Type B pancreatic cell (in vitro differentiated cells): ENCODE data around the gene TBCC. TPM values are rescaled to one million over a fixed set of nuclear protein-coding genes. Genes with fewer than 3 reads are reported as not detected.
"Not testable (repeated sequence)": the region's sequence is repeated elsewhere in the genome, so short reads cannot be mapped to it uniquely, and the experiment has no call there.

ENCODE experiments used
- DNase-seq: peaks from one replicate; pipeline ENCODE4 v3.0.0; 2021; ENCODE audit warnings: mixed read lengths; ENCODE audit not compliant: unreplicated experiment; ENCODE audit errors: extremely low spot score
- H3K27ac Mint-ChIP-seq: 2 replicates; pipeline ENCODE4 v1.8.0; 2021; ENCODE audit warnings: mild to moderate bottlenecking, mixed read lengths
- H3K27me3 Mint-ChIP-seq: 2 replicates; pipeline ENCODE4 v1.8.0; 2021; ENCODE audit warnings: mixed read lengths
- H3K36me3 Mint-ChIP-seq: 2 replicates; pipeline ENCODE4 v1.8.0; 2021; ENCODE audit warnings: mixed read lengths
- H3K4me1 Mint-ChIP-seq: one replicate; pipeline ENCODE4 v1.8.0; 2021; ENCODE audit warnings: mixed read lengths; ENCODE audit not compliant: unreplicated experiment
- H3K4me3 Mint-ChIP-seq: 2 replicates; pipeline ENCODE4 v1.8.0; 2021; ENCODE audit warnings: mild to moderate bottlenecking, mixed read lengths
- H3K9me3 Mint-ChIP-seq: 2 replicates; pipeline ENCODE4 v1.8.0; 2021; ENCODE audit warnings: mixed read lengths
- total RNA-seq: library from RNA; stranded (reverse); gene quantifications from 2 replicates; pipeline ENCODE4 v1.2.1, GENCODE V29; 2021; ENCODE audit warnings: low replicate concordance
- TF ChIP-seq, protein P1 (sequence below): fragments of 200-600 bp; sonication (generic); conservative IDR thresholded peaks from 2 replicates; pipeline ENCODE4 v1.5.0; 2021; ENCODE audit warnings: antibody characterized with exemption, mild to moderate bottlenecking

The TBCC gene
- total RNA-seq, 1 donor from 2014 or later = 29.3 TPM

GRCh38 chr6:42735976-42736375 lies 9.9 kb downstream of the TBCC start:
- no peak overlapping the region for H3K27ac Mint-ChIP-seq

DNA sequence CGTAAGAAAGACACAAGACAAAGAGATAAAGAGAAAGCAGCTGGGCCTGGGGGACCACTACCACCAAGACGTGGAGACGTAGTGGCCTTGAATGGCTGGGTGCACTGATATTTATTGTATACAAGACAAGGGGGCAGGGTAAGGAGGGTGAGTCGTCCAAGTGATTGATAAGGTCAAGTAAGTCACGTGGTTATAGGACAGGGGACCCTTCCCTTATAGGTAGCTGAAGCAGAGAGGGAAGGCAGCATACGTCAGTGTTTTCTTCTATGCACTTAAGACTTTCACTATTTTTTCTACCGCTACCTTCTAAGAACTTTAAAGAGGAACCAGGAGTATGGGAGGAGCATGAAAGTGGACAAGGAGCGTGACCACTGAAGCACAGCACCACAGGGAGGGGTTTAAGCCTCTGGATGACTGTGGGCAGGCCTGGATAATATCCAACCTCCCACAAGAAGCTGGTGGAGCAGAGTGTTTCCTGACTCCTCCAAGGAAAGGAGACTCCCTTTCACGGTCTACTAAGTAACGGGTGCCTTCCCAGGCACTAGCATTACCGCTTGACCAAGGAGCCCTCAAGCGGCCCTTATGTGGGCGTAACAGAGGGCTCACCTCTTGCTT lies 11.9 kb downstream of the TBCC start:
- DNase-seq, H3K36me3 Mint-ChIP-seq, H3K27ac Mint-ChIP-seq, H3K9me3 Mint-ChIP-seq, H3K4me1 Mint-ChIP-seq, H3K27me3 Mint-ChIP-seq, H3K4me3 Mint-ChIP-seq: not testable (repeated sequence)

More at GRCh38 chr6:42735976-42736375, 9.9 kb downstream of the TBCC start:
- TF ChIP-seq, protein P1, sequence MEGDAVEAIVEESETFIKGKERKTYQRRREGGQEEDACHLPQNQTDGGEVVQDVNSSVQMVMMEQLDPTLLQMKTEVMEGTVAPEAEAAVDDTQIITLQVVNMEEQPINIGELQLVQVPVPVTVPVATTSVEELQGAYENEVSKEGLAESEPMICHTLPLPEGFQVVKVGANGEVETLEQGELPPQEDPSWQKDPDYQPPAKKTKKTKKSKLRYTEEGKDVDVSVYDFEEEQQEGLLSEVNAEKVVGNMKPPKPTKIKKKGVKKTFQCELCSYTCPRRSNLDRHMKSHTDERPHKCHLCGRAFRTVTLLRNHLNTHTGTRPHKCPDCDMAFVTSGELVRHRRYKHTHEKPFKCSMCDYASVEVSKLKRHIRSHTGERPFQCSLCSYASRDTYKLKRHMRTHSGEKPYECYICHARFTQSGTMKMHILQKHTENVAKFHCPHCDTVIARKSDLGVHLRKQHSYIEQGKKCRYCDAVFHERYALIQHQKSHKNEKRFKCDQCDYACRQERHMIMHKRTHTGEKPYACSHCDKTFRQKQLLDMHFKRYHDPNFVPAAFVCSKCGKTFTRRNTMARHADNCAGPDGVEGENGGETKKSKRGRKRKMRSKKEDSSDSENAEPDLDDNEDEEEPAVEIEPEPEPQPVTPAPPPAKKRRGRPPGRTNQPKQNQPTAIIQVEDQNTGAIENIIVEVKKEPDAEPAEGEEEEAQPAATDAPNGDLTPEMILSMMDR = no peak
- no peak for DNase-seq
- no peaks in the 10 kb centered on the region for H3K4me1 Mint-ChIP-seq
- peaks cover 8% of the 10 kb centered on the region for H3K27me3 Mint-ChIP-seq
- H3K36me3 Mint-ChIP-seq = no peaks in the 10 kb centered on the region
- no peaks in the 10 kb centered on the region for H3K9me3 Mint-ChIP-seq
- no peak overlapping the region for H3K4me3 Mint-ChIP-seq

DNA sequence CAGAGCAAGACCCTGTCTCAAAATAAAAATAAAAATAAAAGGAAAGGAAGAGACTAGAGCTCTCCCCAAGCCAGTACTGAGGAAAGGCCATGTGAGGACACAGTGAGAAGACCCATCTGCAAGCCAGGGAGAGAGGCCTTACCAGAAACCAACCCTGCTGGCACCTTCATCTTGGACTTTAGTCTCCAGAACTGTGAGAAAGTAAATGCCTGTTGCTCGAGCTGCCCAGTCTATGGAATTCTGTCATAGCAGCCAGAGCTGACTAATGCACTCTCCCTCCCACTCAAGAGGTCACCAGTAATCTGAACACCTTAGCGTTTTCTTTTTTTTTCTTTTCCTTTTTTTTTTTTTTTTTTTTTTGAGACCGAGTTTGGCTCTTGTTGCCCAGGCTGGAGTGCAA lies 16.2 kb downstream of the TBCC start:
- Mint-ChIP-seq H3K9me3 (no peaks in the 10 kb centered on the region), H3K27me3 (no peaks in the 10 kb centered on the region), H3K36me3 (no peaks in the 10 kb centered on the region), H3K4me1 (peaks cover 7% of the 10 kb centered on the region), H3K27ac (no peak overlapping the region), H3K4me3 (no peak overlapping the region)
- TF ChIP-seq, protein P1 = no peak
- DNase-seq = no peak

DNA sequence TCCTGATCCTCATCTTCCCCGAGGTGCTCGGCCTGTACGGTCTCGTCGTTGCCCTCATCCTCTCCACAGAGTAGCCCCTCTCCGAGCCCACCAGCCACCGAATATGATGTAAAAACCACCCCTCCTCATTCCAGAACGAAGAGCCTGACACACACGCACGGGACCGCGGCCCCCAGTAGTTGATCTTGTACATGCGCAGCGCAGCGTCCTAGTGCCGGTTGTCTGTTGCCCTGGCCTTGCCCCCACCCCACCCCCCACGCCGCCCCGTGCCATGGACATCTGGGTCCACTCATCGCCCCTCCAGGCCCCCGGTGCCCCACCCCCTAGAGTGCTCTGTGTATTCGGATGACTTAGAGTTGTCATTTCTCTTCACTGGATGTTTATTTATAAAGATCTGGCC lies 18.3 kb downstream of the TBCC start:
- no peak for DNase-seq

DNA sequence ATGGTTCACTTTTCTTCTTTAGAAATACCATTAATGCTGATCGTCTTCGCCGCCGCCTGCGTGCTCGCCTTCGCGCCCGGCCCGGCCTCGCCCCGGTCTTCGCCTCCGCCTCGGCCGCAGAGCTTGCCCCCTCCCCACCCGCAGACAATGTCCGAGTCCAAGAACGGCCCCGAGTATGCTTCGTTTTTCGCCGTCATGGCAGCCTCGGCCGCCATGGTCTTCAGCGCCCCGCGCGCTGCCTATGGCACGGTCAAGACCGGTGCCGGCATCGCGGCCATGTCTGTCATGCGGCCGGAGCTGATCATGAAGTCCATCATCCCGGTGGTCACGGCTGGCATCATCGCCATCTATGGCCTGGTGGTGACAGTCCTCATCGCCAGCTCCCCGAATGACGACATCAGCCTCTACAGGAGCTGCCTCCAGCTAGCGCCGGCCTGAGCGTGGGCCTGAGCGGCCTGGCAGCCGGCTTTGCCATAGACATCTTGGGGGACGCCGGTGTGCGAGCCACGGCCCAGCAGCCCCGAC lies 18.8 kb downstream of the TBCC start:
- H3K4me3 Mint-ChIP-seq = no peak overlapping the region
- H3K36me3 Mint-ChIP-seq = no peaks in the 10 kb centered on the region
- H3K27me3 Mint-ChIP-seq = no peaks in the 10 kb centered on the region
- H3K9me3 Mint-ChIP-seq = no peaks in the 10 kb centered on the region
- TF ChIP-seq, protein P1 = no peak
- H3K27ac Mint-ChIP-seq = no peak overlapping the region
- DNase-seq = no peak
- peaks cover 7% of the 10 kb centered on the region for H3K4me1 Mint-ChIP-seq

More for the DNA sequence above, 18.3 kb downstream of the TBCC start:
- Mint-ChIP-seq H3K4me3 (no peak overlapping the region), H3K27me3 (no peaks in the 10 kb centered on the region), H3K36me3 (no peaks in the 10 kb centered on the region), H3K9me3 (no peaks in the 10 kb centered on the region), H3K27ac (no peak overlapping the region), H3K4me1 (peaks cover 7% of the 10 kb centered on the region)
- TF ChIP-seq, protein P1 = no peak

DNA sequence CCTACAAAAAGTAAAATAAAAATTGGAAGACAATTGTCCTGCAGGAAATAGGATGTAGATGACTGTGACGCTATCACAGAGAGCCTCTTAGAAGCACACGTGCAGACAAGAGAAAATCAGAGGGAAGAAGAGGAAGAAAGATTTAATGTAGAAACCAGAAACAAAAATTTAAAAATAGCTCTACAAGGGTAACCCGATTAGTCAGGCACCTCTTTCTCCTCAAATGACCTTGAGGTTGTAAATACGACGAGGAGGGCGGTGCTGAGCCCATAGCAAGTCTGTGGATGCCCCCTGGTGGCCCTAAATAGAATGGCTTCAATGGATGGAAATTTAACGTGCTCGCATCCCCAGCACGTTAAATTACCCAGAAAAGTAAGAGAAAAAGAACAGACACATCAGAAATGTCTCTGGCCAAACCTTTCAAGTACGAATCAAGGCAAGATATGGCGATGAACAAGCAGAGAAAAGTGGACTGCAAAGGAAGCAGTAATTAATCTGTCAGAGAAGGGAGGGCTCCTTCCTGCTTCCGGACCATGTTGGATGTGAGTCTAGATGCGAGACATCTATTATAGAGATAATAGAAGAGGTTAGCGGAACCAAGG lies 19.3 kb downstream of the TBCC start:
- Mint-ChIP-seq H3K4me1 (peaks cover 7% of the 10 kb centered on the region), H3K9me3 (no peaks in the 10 kb centered on the region), H3K27me3 (no peaks in the 10 kb centered on the region), H3K36me3 (no peaks in the 10 kb centered on the region), H3K4me3 (peak overlapping the region; percentile 26), H3K27ac (peak overlapping the region; percentile 12)
- TF ChIP-seq, protein P1 = peak; percentile 95
- DNase-seq = no peak
